Pancreas (tissue), 10 donors: ENCODE data around the gene MIDN. TPM values are rescaled to one million over a fixed set of nuclear protein-coding genes. Genes with fewer than 3 reads are reported as not detected.
"Not testable (repeated sequence)": the region's sequence is repeated elsewhere in the genome, so short reads cannot be mapped to it uniquely, and the experiment has no call there.

Source experiments
- ATAC-seq, 4 donors: fragments of 200-7000 bp; cut with Tn5 transposase; one replicate each; pipeline versions ENCODE4 v1.8.0 to v1.9.1; 2020; ENCODE audit warnings: mild to moderate bottlenecking in 4 of 4, moderate library complexity in 4 of 4
- DNase-seq, 6 donors: peaks; one replicate each; pipeline ENCODE4 v3.0.0-alpha.2; 2020
- FAIRE-seq: peaks from 2 replicates; lab custom pipeline; 2012; peaks lifted over from hg19 to GRCh38; lab: Jason Lieb, UNC
- H3K27ac ChIP-seq, 4 donors: fragments of 200-600 bp; sonication (generic); 1 replicate in 3 of 4; 2 replicates in 1 of 4; pipeline versions ENCODE4 v1.5.0 to v1.8.0; 2020
- H3K27me3 ChIP-seq, 4 donors: fragments of 200-600 bp; one replicate each; pipeline ENCODE4 v1.8.0; 2021
- H3K36me3 ChIP-seq, 3 donors: fragments of 200-600 bp; sonication (generic) in 1 of 3; one replicate each; pipeline versions ENCODE4 v1.5.0 to v1.8.0; 2020 to 2021
- H3K4me1 ChIP-seq, 3 donors: fragments of 200-600 bp; one replicate each; pipeline ENCODE4 v1.8.0; 2021
- H3K4me3 ChIP-seq, 4 donors: fragments of 200-600 bp; sonication (generic) in 2 of 4; one replicate each; pipeline versions ENCODE4 v1.5.0 to v1.8.0; 2020 to 2021
- H3K9me3 ChIP-seq, 4 donors: fragments of 200-600 bp; one replicate each; pipeline ENCODE4 v1.8.0; 2021
- WGBS, 2 donors: extraction: QIAGEN DNeasy Blood & Tissue Kit; methylation state at CpG; one replicate each; pipeline ENCODE4 v1.1.7; 2013; 5-methylcytosine and 5-hydroxymethylcytosine counted together
- intact Hi-C, 3 donors: fragments of 100-400 bp; cut with DNase I; formaldehyde crosslinking; loops; one replicate each; pipeline versions ENCODE4 v1.11.1 to v1.14.2; 2022
- polyA plus RNA-seq, 2 donors: library from polyadenylated mRNA; stranded (reverse); fragments of 200-250 nt; gene quantifications; one replicate each; pipeline ENCODE4 v1.2.3, GENCODE V29; 2013
- total RNA-seq, 6 donors: library from RNA; stranded (reverse); fragmentation: NEBNext Ultra II Directional in 4 of 6; extraction: Animal tissue kit (Norgen Biotek cat#: 25700) in 4 of 6; gene quantifications; one replicate each; pipeline versions ENCODE4 v1.2.1 to v1.2.4, GENCODE V29; 2021 to 2023
- TF ChIP-seq, protein P1 (sequence below), 4 donors: fragments of 200-600 bp; sonication (generic) in 3 of 4; IDR thresholded peaks; one replicate each; pipeline versions ENCODE4 v1.5.0 to v1.8.0; 2021; ENCODE audit warnings: antibody characterized with exemption in 4 of 4
- donor health status: healthy with polysubstance abuse.
- donor health status: DM: no; HTN: no; CAD: no; lungs with moderate emphysema.
- donor health status: DM: no; HTN: no; CAD: no.
- donor health status: control.
- donor health status: control.
- donor health status: Bipolar disorder and iron deficiency.
- donor health status: DM: yes; HTN: yes; CAD: no.
- donor health status: DM: no; HTN: no; CAD: no.
- donor health status: DM: no; HTN: no; CAD: no.
- donor health status: DM: yes; HTN: yes; CAD: no.

MIDN gene
- total and polyA plus RNA-seq, 8 donors, result 32.1 to 78.0 (median 44.4) TPM

DNA sequence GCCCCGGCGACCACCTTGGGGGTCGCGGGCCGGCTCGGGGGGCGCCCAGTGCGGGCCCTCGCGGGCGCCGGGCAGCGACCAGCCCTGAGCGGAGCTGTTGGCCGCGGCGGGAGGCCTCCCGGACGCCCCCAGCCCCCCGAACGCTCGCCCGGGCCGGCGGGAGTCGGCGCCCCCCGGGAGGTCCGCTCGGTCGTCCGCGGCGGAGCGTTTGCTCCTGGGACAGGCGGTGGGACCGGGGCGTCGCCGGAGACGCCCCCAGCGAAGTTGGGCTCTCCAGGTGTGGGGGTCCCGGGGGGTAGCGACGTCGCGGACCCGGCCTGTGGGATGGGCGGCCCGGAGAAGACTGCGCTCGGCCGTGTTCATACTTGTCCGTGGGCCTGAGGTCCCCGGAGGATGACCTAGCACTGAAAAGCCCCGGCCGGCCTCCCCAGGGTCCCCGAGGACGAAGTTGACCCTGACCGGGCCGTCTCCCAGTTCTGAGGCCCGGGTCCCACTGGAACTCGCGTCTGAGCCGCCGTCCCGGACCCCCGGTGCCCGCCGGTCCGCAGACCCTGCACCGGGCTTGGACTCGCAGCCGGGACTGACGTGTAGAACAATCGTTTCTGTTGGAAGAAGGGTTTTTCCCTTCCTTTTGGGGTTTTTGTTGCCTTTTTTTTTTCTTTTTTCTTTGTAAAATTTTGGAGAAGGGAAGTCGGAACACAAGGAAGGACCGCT, 42.1 kb upstream of the MIDN start:
- Histone ChIP-seq H3K27ac (peak overlapping the region; percentile 17 to 76 (median 74)), H3K36me3 (no peaks in the 10 kb centered on the region), H3K27me3 (no peaks in the 10 kb centered on the region), H3K4me1 (peaks cover 13 to 31% (median 30%) of the 10 kb centered on the region in 3 donors), H3K4me3 (peak overlapping the region; percentile 58 to 83 (median 76)), H3K9me3 (no peaks in the 10 kb centered on the region)
- peak in 4 of 6 donors; percentile 22 to 85 (median 64) for DNase-seq
- FAIRE-seq, result no peak
- 0 to 1% methylated on average over 44 to 78 of the region's 78 CpGs for WGBS, 2 donors
- TF ChIP-seq, protein P1, sequence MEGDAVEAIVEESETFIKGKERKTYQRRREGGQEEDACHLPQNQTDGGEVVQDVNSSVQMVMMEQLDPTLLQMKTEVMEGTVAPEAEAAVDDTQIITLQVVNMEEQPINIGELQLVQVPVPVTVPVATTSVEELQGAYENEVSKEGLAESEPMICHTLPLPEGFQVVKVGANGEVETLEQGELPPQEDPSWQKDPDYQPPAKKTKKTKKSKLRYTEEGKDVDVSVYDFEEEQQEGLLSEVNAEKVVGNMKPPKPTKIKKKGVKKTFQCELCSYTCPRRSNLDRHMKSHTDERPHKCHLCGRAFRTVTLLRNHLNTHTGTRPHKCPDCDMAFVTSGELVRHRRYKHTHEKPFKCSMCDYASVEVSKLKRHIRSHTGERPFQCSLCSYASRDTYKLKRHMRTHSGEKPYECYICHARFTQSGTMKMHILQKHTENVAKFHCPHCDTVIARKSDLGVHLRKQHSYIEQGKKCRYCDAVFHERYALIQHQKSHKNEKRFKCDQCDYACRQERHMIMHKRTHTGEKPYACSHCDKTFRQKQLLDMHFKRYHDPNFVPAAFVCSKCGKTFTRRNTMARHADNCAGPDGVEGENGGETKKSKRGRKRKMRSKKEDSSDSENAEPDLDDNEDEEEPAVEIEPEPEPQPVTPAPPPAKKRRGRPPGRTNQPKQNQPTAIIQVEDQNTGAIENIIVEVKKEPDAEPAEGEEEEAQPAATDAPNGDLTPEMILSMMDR (IDR thresholded peaks at IDR 0.05), result no peak
- intact Hi-C loops, result no loop called here
- no peak for ATAC-seq

DNA sequence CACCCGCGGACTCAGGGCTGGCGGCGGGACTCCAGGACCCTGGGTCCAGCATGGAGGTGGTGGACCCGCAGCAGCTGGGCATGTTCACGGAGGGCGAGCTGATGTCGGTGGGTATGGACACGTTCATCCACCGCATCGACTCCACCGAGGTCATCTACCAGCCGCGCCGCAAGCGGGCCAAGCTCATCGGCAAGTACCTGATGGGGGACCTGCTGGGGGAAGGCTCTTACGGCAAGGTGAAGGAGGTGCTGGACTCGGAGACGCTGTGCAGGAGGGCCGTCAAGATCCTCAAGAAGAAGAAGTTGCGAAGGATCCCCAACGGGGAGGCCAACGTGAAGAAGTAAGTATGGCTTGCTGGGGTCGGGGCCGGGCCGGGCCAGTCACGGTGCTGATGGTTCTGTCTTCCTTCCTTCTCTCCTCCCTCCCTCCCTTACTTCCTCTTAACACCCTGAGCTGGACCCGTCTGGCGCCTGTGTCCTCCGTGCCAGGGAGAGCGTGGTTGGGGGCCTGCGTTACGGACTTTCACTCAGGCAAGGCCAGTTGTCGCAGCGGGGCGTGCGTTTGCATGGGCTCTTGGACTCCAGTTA, 41.4 kb upstream of the MIDN start:
- peaks cover 18 to 32% (median 32%) of the 10 kb centered on the region in 3 donors for H3K4me1 ChIP-seq
- DNase-seq, result peak in 4 of 6 donors; percentile 52 to 83 (median 68)

DNA sequence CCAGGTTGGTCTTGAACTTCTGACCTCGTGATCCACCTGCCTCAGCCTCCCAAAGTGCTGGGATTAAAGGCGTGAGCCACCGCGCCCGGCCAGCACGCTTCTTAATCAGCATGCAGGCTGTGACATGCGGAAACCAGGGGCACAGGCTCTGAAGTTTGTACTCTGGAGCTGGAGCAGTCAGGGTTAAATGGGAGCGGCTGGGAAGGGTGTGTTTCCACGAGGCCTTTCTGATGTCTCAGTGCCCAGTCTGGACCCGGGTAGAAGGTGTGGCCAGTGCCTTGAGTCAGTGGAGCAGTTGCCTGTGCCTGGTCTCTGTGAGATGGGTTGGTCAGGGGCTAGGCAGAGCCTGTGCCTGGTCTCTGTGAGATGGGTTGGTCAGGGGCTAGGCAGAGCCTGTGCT, 39.6 kb upstream of the MIDN start:
- DNase-seq, result peak in 3 of 6 donors; percentile 19 to 56 (median 51)
- intact Hi-C loops, H3K9me3 ChIP-seq, ATAC-seq, FAIRE-seq, H3K36me3 ChIP-seq, H3K27me3 ChIP-seq: not testable (repeated sequence)
- peaks cover 18 to 38% (median 32%) of the 10 kb centered on the region in 3 donors for H3K4me1 ChIP-seq
- peak overlapping the region in 1 of 4 donors; percentile 12 for H3K4me3 ChIP-seq
- H3K27ac ChIP-seq, result peak overlapping the region in 1 of 4 donors; percentile 24
- WGBS, 2 donors, result 62 to 70% methylated on average over 10 of the region's 10 CpGs

More for the DNA sequence above, 41.4 kb upstream of the MIDN start:
- ATAC-seq, result peak; percentile 2 to 14 (median 8)
- Histone ChIP-seq H3K36me3 (no peaks in the 10 kb centered on the region), H3K9me3 (no peaks in the 10 kb centered on the region), H3K27ac (peak overlapping the region; percentile 17 to 76 (median 74)), H3K27me3 (no peaks in the 10 kb centered on the region), H3K4me3 (peak overlapping the region; percentile 58 to 83 (median 76))
- 1% methylated on average over 38 of the region's 38 CpGs for WGBS, 2 donors
- TF ChIP-seq, protein P1 (IDR thresholded peaks at IDR 0.05), result no peak
- intact Hi-C loops, result no loop called here
- no peak for FAIRE-seq

DNA sequence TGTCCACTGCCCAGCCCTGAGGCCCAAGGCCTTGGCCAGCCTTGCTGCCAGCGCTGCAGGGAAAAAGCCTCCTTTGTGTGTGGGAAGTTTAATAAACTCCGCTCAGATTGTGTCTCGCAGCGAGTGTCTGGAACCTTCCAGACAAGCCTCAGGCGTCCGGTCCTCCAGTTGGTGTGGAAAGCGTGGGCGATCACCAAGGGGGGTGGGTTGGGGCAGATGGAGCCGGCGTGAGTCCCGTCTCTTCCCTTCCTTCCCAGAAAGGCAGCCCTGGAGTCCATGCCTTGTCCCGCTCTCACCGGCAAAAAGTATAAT, 38.2 kb upstream of the MIDN start:
- peaks cover 23 to 50% (median 41%) of the 10 kb centered on the region in 3 donors for H3K4me1 ChIP-seq
- no peaks in the 10 kb centered on the region for H3K9me3 ChIP-seq
- no peaks in the 10 kb centered on the region for H3K36me3 ChIP-seq
- WGBS, 2 donors, result 89 to 90% methylated on average over 13 of the region's 13 CpGs
- intact Hi-C loops, result no loop called here
- H3K27ac ChIP-seq, result no peak overlapping the region
- ATAC-seq (no peak), DNase-seq (peak in 3 of 6 donors; percentile 20 to 63 (median 47)), FAIRE-seq (no peak)
- TF ChIP-seq, protein P1 (IDR thresholded peaks at IDR 0.05), result no peak
- H3K27me3 ChIP-seq, result no peaks in the 10 kb centered on the region
- H3K4me3 ChIP-seq, result no peak overlapping the region

DNA sequence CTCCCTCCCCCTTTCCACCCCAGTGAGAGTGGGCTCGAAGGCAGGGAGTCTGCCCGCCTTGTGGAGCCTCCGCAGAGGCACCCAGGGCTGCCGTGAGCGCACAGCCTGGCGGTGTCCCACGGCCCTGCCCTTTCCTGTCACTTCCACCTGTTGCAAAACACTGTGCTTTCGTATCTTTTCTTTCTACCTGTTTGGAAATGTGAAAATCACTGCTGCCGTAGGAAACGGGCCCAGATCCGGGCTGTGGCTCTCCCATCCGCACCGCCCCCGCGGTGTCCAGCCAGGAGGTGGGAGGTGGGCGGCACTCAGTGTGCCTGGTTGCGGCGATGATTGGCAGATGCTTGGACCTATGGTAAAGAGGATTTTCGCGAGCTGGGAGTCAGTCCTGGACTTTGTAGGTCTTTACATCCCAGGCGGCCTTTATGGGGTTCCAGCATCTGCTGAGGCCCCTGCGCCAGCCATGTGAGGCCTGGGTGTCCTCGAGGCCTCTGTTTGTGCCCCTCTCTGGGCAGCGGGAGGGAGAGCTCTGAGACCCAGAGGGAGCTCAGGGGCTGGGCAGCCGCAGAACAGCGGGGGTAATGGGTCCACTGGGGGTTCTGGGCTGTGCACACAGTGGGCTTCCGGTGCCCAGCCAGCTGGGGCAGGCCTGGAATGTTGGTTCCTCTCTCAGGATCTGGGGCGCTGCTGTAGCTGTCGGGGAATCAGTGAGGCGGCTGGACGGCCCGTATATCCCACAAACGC, 36.7 kb upstream of the MIDN start:
- WGBS, 2 donors, result 51% methylated on average over 32 to 33 of the region's 33 CpGs
- FAIRE-seq (no peak), DNase-seq (peak; percentile 82 to 94 (median 92)), ATAC-seq (peak; percentile 43 to 67 (median 64))
- Histone ChIP-seq H3K27ac (peak overlapping the region; percentile 3 to 68 (median 42)), H3K4me3 (peak overlapping the region in 2 of 4 donors; percentile 20 to 21), H3K36me3 (no peaks in the 10 kb centered on the region), H3K4me1 (peaks cover 27 to 58% (median 50%) of the 10 kb centered on the region in 3 donors), H3K27me3 (no peaks in the 10 kb centered on the region), H3K9me3 (no peaks in the 10 kb centered on the region)
- TF ChIP-seq, protein P1 (IDR thresholded peaks at IDR 0.05), result no peak
- intact Hi-C loops, result no loop called here
